Cardiac fibroblast (primary cell): ENCODE data around the gene NCOA5.

ENCODE experiments used
- DNase-seq, 2 donors: peaks; one replicate each; pipeline versions ENCODE4 v3.0.0 to v3.0.0-alpha.2; 2010; ENCODE audit warnings: low read depth in 2 of 2
- H3K4me3 ChIP-seq, 2 donors: replicated peaks in 1 of 2; 1 replicate in 1 of 2; 2 replicates in 1 of 2; pipeline ENCODE4 v1.5.1; 2011; ENCODE audit warnings: low read depth in 2 of 2, low read length in 2 of 2, mild to moderate bottlenecking in 2 of 2, moderate library complexity in 1 of 2
- CTCF ChIP-seq: IDR thresholded peaks from one replicate; pipeline ENCODE4 v1.5.1; 2011; ENCODE audit warnings: low read depth, mild to moderate bottlenecking, low read length, inconsistent platforms

NCOA5 gene

GRCh38 chr20:46018112-46018511 is 71.7 kb downstream of the NCOA5 start:
- TF ChIP-seq CTCF: no peak
- H3K4me3 ChIP-seq: no peak overlapping the region
- DNase-seq: no peak

GRCh38 chr20:46017272-46017671 is 72.5 kb downstream of the NCOA5 start:
- DNase-seq: no peak
- H3K4me3 ChIP-seq: no peak overlapping the region
- TF ChIP-seq CTCF: no peak

GRCh38 chr20:46014517-46015396 is 75.0 kb downstream of the NCOA5 start:
- no peak overlapping the region for H3K4me3 ChIP-seq
- no peak for TF ChIP-seq CTCF
- no peak for DNase-seq

GRCh38 chr20:46013829-46014516 is 75.8 kb downstream of the NCOA5 start:
- peak; percentile 66 for TF ChIP-seq CTCF
- H3K4me3 ChIP-seq: no peak overlapping the region
- peak; percentile 41 to 56 for DNase-seq

- no peak for TF ChIP-seq CTCF
- no peak overlapping the region for H3K4me3 ChIP-seq
- DNase-seq: no peak
Measured at GRCh38 chr20:46013322-46013828, 76.4 kb downstream of the NCOA5 start.

- no peak for DNase-seq
- no peak overlapping the region for H3K4me3 ChIP-seq
- TF ChIP-seq CTCF: no peak
Measured at GRCh38 chr20:46012921-46013320, 76.8 kb downstream of the NCOA5 start.
